HepG2 (cell line): Measurements from ENCODE around the gene LHX5. TPM values are rescaled to one million over a fixed set of nuclear protein-coding genes. Genes with fewer than 3 reads are reported as not detected.

Experiments
- ATAC-seq: fragments of 200-7000 bp; cut with Tn5 transposase; 3 replicates; pipeline ENCODE4 v1.9.1; 2020; ENCODE audit warnings: mild to moderate bottlenecking, moderate library complexity
- BruUV-seq: library from RNA; stranded (reverse); fragments of 400-500 nt; replicated peaks from 2 replicates; lab custom pipeline; 2021; lab: Mats Ljungman, UMichigan
- CTCF ChIA-PET: fragments of 300-600 bp; formaldehyde crosslinking; extraction: SDS; loops from one replicate; lab custom pipeline; 2021; ENCODE audit warnings: low total read pairs, inconsistent platforms, low intra/inter-chr PET ratio; lab: Yijun Ruan, JAX
- POLR2A ChIA-PET: fragments of 350-600 bp; sonication (Branson Sonifier 250); formaldehyde crosslinking; loops from one replicate; lab custom pipeline; 2020; ENCODE audit warnings: antibody characterized with exemption, inconsistent platforms; lab: Yijun Ruan, JAX
- DNase-seq: peaks from one replicate; pipeline ENCODE4 v3.0.0-alpha.2; 2015; ENCODE audit warnings: low spot score
- FAIRE-seq: peaks from 3 replicates; lab custom pipeline; 2011; peaks lifted over from hg19 to GRCh38; lab: Jason Lieb, UNC
- H2AFZ ChIP-seq: one replicate; pipeline ENCODE4 v1.6.1; 2011; ENCODE audit warnings: low read length, inconsistent platforms
- H3K27ac ChIP-seq: fragments of 300-600 bp; 3 replicates; pipeline ENCODE4 v1.8.0; 2011; ENCODE audit warnings: mixed run types, mild to moderate bottlenecking, mixed read lengths, low read length, inconsistent platforms; ENCODE audit not compliant: insufficient read depth; ENCODE audit errors: extremely low read length
- H3K27me3 ChIP-seq, 2 experiments: fragments of 200-600 bp in 1 of 2; 2 replicates in 1 of 2; 3 replicates in 1 of 2; pipeline versions ENCODE4 v1.6.0 to v1.8.0; 2011; ENCODE audit warnings: low read length in 2 of 2, mild to moderate bottlenecking in 2 of 2, moderate library complexity in 2 of 2, inconsistent platforms in 1 of 2; ENCODE audit not compliant: insufficient read depth in 2 of 2, control insufficient read depth in 1 of 2
- H3K36me3 ChIP-seq, 2 experiments: fragments of 200-600 bp in 1 of 2; replicated peaks in 1 of 2; 2 replicates in 1 of 2; 3 replicates in 1 of 2; pipeline versions ENCODE4 v1.5.1 to v1.8.0; 2011; ENCODE audit warnings: low read length in 2 of 2, inconsistent platforms in 1 of 2; ENCODE audit not compliant: insufficient read depth in 2 of 2, control insufficient read depth in 1 of 2
- H3K4me1 ChIP-seq: 2 replicates; pipeline ENCODE4 v1.5.1; 2012; ENCODE audit warnings: low read length, inconsistent platforms; ENCODE audit not compliant: insufficient read depth
- H3K4me2 ChIP-seq: 2 replicates; pipeline ENCODE4 v1.6.0; 2011; ENCODE audit warnings: low read depth, low read length, inconsistent platforms
- H3K4me3 ChIP-seq, 3 experiments: fragments of 200-600 bp in 1 of 3; sonication (generic), shearing (Covaris generic) in 1 of 3; replicated peaks in 1 of 3; 2 replicates each; pipeline ENCODE4 v1.5.1; 2011 to 2016; ENCODE audit warnings: low read length in 3 of 3, inconsistent platforms in 2 of 3, low read depth in 2 of 3, mild to moderate bottlenecking in 2 of 3, control low read depth in 1 of 3, mixed read lengths in 1 of 3; ENCODE audit not compliant: insufficient read depth in 1 of 3
- H3K79me2 ChIP-seq: one replicate; pipeline ENCODE4 v1.6.1; 2011; ENCODE audit warnings: low read length, inconsistent platforms; ENCODE audit not compliant: insufficient read depth
- H3K9ac ChIP-seq: 2 replicates; pipeline ENCODE4 v1.6.0; 2011; ENCODE audit warnings: mild to moderate bottlenecking, low read depth, low read length, inconsistent platforms; ENCODE audit not compliant: insufficient read depth
- H3K9me3 ChIP-seq: 2 replicates; pipeline ENCODE4 v1.5.1; 2012; ENCODE audit warnings: mild to moderate bottlenecking, low read length
- H4K20me1 ChIP-seq: 2 replicates; pipeline ENCODE4 v1.6.0; 2011; ENCODE audit warnings: inconsistent platforms, mild to moderate bottlenecking, low read length, moderate library complexity; ENCODE audit not compliant: insufficient read depth
- ATF2 ChIP-seq: sonication (generic); formaldehyde crosslinking; IDR thresholded peaks from 2 replicates; pipeline ENCODE4 v1.4.0; 2020; ENCODE audit warnings: missing genetic modification reagents
- KLF16 ChIP-seq, 2 experiments: sonication (generic) in 1 of 2; formaldehyde crosslinking in 1 of 2; IDR thresholded peaks; 2 replicates each; pipeline versions ENCODE4 v1.6.1 to v1.8.0; 2016 to 2023; ENCODE audit warnings: missing genetic modification reagents in 2 of 2, missing compliant biosample characterization in 1 of 2
- MTA3 ChIP-seq: sonication (generic); formaldehyde crosslinking; IDR thresholded peaks from 2 replicates; pipeline ENCODE4 v1.4.0; 2020; ENCODE audit warnings: missing genetic modification reagents
- MTERF4 ChIP-seq: sonication (generic); formaldehyde crosslinking; IDR thresholded peaks from 2 replicates; pipeline ENCODE4 v1.8.0; 2023; ENCODE audit warnings: mild to moderate bottlenecking, missing genetic modification reagents
- PHB2 ChIP-seq: fragments of 450-650 bp; IDR thresholded peaks from 2 replicates; pipeline ENCODE4 v1.6.1; 2018; ENCODE audit not compliant: partially characterized antibody
- TGIF2 ChIP-seq: IDR thresholded peaks from 2 replicates; pipeline ENCODE4 v1.6.1; 2016; ENCODE audit warnings: control low read depth, missing compliant biosample characterization
- ZBTB7A ChIP-seq: sonication (generic); formaldehyde crosslinking; IDR thresholded peaks from 2 replicates; pipeline ENCODE4 v1.8.0; 2022; ENCODE audit warnings: mild to moderate bottlenecking, missing genetic modification reagents
- ZNF138 ChIP-seq: sonication (generic); formaldehyde crosslinking; IDR thresholded peaks from 2 replicates; pipeline ENCODE4 v1.5.0; 2020; ENCODE audit warnings: mild to moderate bottlenecking, low read depth, missing genetic modification reagents
- ZNF530 ChIP-seq: sonication (generic); formaldehyde crosslinking; IDR thresholded peaks from 2 replicates; pipeline ENCODE4 v1.5.0; 2020; ENCODE audit warnings: low read depth, mild to moderate bottlenecking, missing genetic modification reagents
- ZNF550 ChIP-seq: sonication (generic); formaldehyde crosslinking; IDR thresholded peaks from 2 replicates; pipeline ENCODE4 v1.4.0; 2020; ENCODE audit warnings: mild to moderate bottlenecking, missing genetic modification reagents, borderline replicate concordance
- ZNF619 ChIP-seq: sonication (generic); formaldehyde crosslinking; IDR thresholded peaks from 2 replicates; pipeline ENCODE4 v1.4.0; 2020; ENCODE audit warnings: mild to moderate bottlenecking, missing genetic modification reagents
- ZNF713 ChIP-seq: sonication (generic); formaldehyde crosslinking; IDR thresholded peaks from 2 replicates; pipeline ENCODE4 v1.4.0; 2020; ENCODE audit warnings: mild to moderate bottlenecking, missing genetic modification reagents
- ZNF790 ChIP-seq: sonication (generic); formaldehyde crosslinking; IDR thresholded peaks from 2 replicates; pipeline ENCODE4 v1.8.0; 2022; ENCODE audit warnings: missing genetic modification reagents, mild to moderate bottlenecking, borderline replicate concordance
- WGBS: methylation state at CpG from one replicate; pipeline ENCODE4 v1.1.6; 2017; ENCODE audit warnings: low lambda C conversion rate; 5-methylcytosine and 5-hydroxymethylcytosine counted together
- in situ Hi-C: cut with HindIII; loops from 2 replicates; pipeline ENCODE4 v1.10.0; 2017; ENCODE audit warnings: low pct_unique_long_range_greater_than_20kb; ENCODE audit not compliant: extremely low pct_ligation_motif_present
- intact Hi-C: fragments of 100-400 bp; cut with micrococcal nuclease; formaldehyde crosslinking; loops from one replicate; pipeline ENCODE4 v1.10.0; 2022; ENCODE audit not compliant: unreplicated experiment
- polyA plus RNA-seq, 8 experiments: library from polyadenylated mRNA; depleted of rRNA in 3 of 8; stranded (reverse) in 7 of 8; unstranded in 1 of 8; fragments of >200 nt; fragmentation: Illumina TruSeq in 4 of 8; extraction: Trizol in 4 of 8; gene quantifications; 2 replicates each; pipeline versions ENCODE4 v1.2.1 to v1.2.3, GENCODE V29; 2011 to 2016; ENCODE audit warnings: low read depth in 4 of 8, missing spikeins in 1 of 8, mixed read lengths in 1 of 8; ENCODE audit not compliant: insufficient read depth in 1 of 8
- total RNA-seq, 5 experiments: library from RNA; depleted of rRNA; stranded (reverse); fragments of >200 nt; fragmentation: Illumina TruSeq; extraction: Trizol; gene quantifications; 2 replicates each; pipeline ENCODE4 v1.2.3, GENCODE V29; 2016; ENCODE audit warnings: low read depth in 1 of 5
- TF ChIP-seq, protein P1 (sequence below): sonication (generic); formaldehyde crosslinking; IDR thresholded peaks from 2 replicates; pipeline ENCODE4 v1.8.1; 2023; ENCODE audit warnings: mild to moderate bottlenecking, missing genetic modification reagents, borderline replicate concordance
- TF ChIP-seq, protein P2 (sequence below): sonication (generic); formaldehyde crosslinking; IDR thresholded peaks from 2 replicates; pipeline ENCODE4 v1.5.1; 2020; ENCODE audit warnings: missing genetic modification reagents, mild to moderate bottlenecking, borderline replicate concordance
- TF ChIP-seq, protein P3 (sequence below): fragments of 450-650 bp; IDR thresholded peaks from 2 replicates; pipeline ENCODE4 v1.6.1; 2017; ENCODE audit warnings: mild to moderate bottlenecking

LHX5 gene
- total and polyA plus RNA-seq, 2 of the 13 experiments (the other 11 are each of a cell fraction or from before 2014, with no cell fraction given): not detected

- Histone ChIP-seq H3K36me3 (no peaks in the 10 kb centered on the region), H3K4me3 (no peak overlapping the region), H2AFZ (no peak overlapping the region), H3K27me3 (peaks cover 17 to 94% of the 10 kb centered on the region in 2 experiments), H4K20me1 (no peaks in the 10 kb centered on the region), H3K4me1 (no peaks in the 10 kb centered on the region), H3K79me2 (no peaks in the 10 kb centered on the region)
- ATAC-seq (no peak), DNase-seq (no peak), FAIRE-seq (no peak)
- in situ Hi-C loops (loop anchor here (10.0 kb wide), 1 partner anchor 355 kb away; no protein-coding TSS in a partner anchor), intact Hi-C loops (no loop called here)
- ChIA-PET CTCF (no interaction called here), POLR2A (no interaction called here)
- 0% methylated on average over 2 of the region's 17 CpGs for WGBS
- TF ChIP-seq ZNF138 (no peak), TGIF2 (CRISPR knock-in tag) (no peak), PHB2 (no peak), ZBTB7A (CRISPR knock-in tag) (no peak), ZNF790 (CRISPR knock-in tag) (no peak), MTA3 (CRISPR knock-in tag) (no peak), ZNF550 (CRISPR knock-in tag) (no peak), KLF16 (CRISPR knock-in tag; IDR thresholded peaks at IDR 0.05) (no peak), ATF2 (no peak), ZNF619 (CRISPR knock-in tag) (no peak), MTERF4 (CRISPR knock-in tag) (no peak), ZNF530 (no peak), ZNF713 (no peak)
- TF ChIP-seq, protein P1, sequence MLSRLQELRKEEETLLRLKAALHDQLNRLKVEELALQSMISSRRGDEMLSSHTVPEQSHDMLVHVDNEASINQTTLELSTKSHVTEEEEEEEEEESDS (CRISPR knock-in tag): no peak
- TF ChIP-seq, protein P2, sequence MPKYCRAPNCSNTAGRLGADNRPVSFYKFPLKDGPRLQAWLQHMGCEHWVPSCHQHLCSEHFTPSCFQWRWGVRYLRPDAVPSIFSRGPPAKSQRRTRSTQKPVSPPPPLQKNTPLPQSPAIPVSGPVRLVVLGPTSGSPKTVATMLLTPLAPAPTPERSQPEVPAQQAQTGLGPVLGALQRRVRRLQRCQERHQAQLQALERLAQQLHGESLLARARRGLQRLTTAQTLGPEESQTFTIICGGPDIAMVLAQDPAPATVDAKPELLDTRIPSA: no peak
- TF ChIP-seq, protein P3, sequence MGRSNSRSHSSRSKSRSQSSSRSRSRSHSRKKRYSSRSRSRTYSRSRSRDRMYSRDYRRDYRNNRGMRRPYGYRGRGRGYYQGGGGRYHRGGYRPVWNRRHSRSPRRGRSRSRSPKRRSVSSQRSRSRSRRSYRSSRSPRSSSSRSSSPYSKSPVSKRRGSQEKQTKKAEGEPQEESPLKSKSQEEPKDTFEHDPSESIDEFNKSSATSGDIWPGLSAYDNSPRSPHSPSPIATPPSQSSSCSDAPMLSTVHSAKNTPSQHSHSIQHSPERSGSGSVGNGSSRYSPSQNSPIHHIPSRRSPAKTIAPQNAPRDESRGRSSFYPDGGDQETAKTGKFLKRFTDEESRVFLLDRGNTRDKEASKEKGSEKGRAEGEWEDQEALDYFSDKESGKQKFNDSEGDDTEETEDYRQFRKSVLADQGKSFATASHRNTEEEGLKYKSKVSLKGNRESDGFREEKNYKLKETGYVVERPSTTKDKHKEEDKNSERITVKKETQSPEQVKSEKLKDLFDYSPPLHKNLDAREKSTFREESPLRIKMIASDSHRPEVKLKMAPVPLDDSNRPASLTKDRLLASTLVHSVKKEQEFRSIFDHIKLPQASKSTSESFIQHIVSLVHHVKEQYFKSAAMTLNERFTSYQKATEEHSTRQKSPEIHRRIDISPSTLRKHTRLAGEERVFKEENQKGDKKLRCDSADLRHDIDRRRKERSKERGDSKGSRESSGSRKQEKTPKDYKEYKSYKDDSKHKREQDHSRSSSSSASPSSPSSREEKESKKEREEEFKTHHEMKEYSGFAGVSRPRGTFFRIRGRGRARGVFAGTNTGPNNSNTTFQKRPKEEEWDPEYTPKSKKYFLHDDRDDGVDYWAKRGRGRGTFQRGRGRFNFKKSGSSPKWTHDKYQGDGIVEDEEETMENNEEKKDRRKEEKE: no peak
- TF ChIP-seq, all 625 proteins: peak for 0
- BruUV-seq: no TSS peak
- H3K9me3 ChIP-seq: no peaks in the 10 kb centered on the region
- no peak overlapping the region for H3K27ac ChIP-seq
- no peak overlapping the region for H3K9ac ChIP-seq
- no peak overlapping the region for H3K4me2 ChIP-seq
Measured at GRCh38 chr12:113469224-113469948, 2.3 kb downstream of the LHX5 start.
